SU-DHL-6 (cell line): Measurements from ENCODE around the gene RSPH9.

Experiments used
- H2AFZ ChIP-seq: fragments of 200-600 bp; sonication (generic); 2 replicates; pipeline ENCODE4 v1.6.1; 2014; ENCODE audit warnings: low read depth, mild to moderate bottlenecking, moderate library complexity, mixed read lengths, antibody characterized with exemption, low read length; ENCODE audit not compliant: severe bottlenecking
- H3F3A ChIP-seq: fragments of 200-600 bp; shearing (Covaris generic); 2 replicates; pipeline ENCODE4 v1.6.0; 2016; ENCODE audit warnings: antibody characterized with exemption, mild to moderate bottlenecking; ENCODE audit not compliant: insufficient read depth
- H3K27ac ChIP-seq: fragments of 200-600 bp; sonication (generic); 2 replicates; pipeline ENCODE4 v1.5.1; 2016; ENCODE audit warnings: low read depth, mild to moderate bottlenecking, low read length, moderate library complexity, mixed read lengths
- H3K27me3 ChIP-seq: fragments of 200-600 bp; sonication (generic), shearing (Covaris generic); 2 replicates; pipeline ENCODE4 v1.6.0; 2014; ENCODE audit warnings: mild to moderate bottlenecking, low read length
- H3K36me3 ChIP-seq: fragments of 200-600 bp; sonication (generic); 2 replicates; pipeline ENCODE4 v1.6.1; 2014; ENCODE audit warnings: mild to moderate bottlenecking, low read length, mixed read lengths
- H3K4me2 ChIP-seq: fragments of 300-600, 200-600 bp; shearing (Covaris generic), sonication (generic); 2 replicates; pipeline ENCODE4 v1.6.0; 2014; ENCODE audit warnings: low read length, low read depth, mild to moderate bottlenecking; ENCODE audit not compliant: poor library complexity, severe bottlenecking
- H3K4me3 ChIP-seq: fragments of 200-600 bp; sonication (generic); 2 replicates; pipeline ENCODE4 v1.5.1; 2014; ENCODE audit warnings: antibody characterized with exemption, low read length, mild to moderate bottlenecking, mixed read lengths; ENCODE audit not compliant: insufficient read depth, poor library complexity, severe bottlenecking
- H3K79me2 ChIP-seq: fragments of 200-600 bp; sonication (generic); 2 replicates; pipeline ENCODE4 v1.6.1; 2014; ENCODE audit warnings: mild to moderate bottlenecking, low read length, moderate library complexity; ENCODE audit not compliant: insufficient read depth
- H3K9ac ChIP-seq: fragments of 200-600 bp; sonication (generic); 2 replicates; pipeline ENCODE4 v1.7.0; 2014; ENCODE audit warnings: mild to moderate bottlenecking, low read length
- H3K9me2 ChIP-seq: fragments of 200-600 bp; sonication (generic); replicated peaks from 2 replicates; pipeline ENCODE4 v1.6.1; 2014; ENCODE audit warnings: low read length; ENCODE audit not compliant: insufficient read depth
- H3K9me3 ChIP-seq: fragments of 200-600 bp; sonication (generic); 2 replicates; pipeline ENCODE4 v1.6.1; 2014; ENCODE audit warnings: low read length, mixed read lengths; ENCODE audit not compliant: insufficient read depth
- H4K20me1 ChIP-seq: fragments of 200-600 bp; sonication (generic); 2 replicates; pipeline ENCODE4 v1.6.1; 2014; ENCODE audit warnings: low read depth, mild to moderate bottlenecking, antibody characterized with exemption, low read length, moderate library complexity, mixed read lengths
- CTCF ChIP-seq: fragments of 200-600 bp; sonication (generic); IDR thresholded peaks from one replicate; pipeline ENCODE4 v1.5.1; 2017; ENCODE audit warnings: antibody characterized with exemption, mild to moderate bottlenecking, low read length, moderate library complexity; ENCODE audit not compliant: insufficient read depth, poor library complexity, severe bottlenecking
- EZH2phosphoT487 ChIP-seq: fragments of 200-600 bp; sonication (generic), shearing (Covaris generic); conservative IDR thresholded peaks from 2 replicates; pipeline ENCODE4 v1.6.1; 2018; ENCODE audit warnings: mild to moderate bottlenecking, antibody characterized with exemption, low read length, moderate library complexity, mixed read lengths

Gene RSPH9

GRCh38 chr6:43712579-43712978, 67.7 kb downstream of the RSPH9 start:
- TF ChIP-seq EZH2phosphoT487 (no peak), CTCF (no peak)

GRCh38 chr6:43713643-43714310, 68.9 kb downstream of the RSPH9 start:
- Histone ChIP-seq H3K4me2 (peak overlapping the region; percentile 47), H3F3A (peaks cover 24% of the 10 kb centered on the region), H3K9me2 (no peaks in the 10 kb centered on the region), H3K36me3 (no peaks in the 10 kb centered on the region), H4K20me1 (no peaks in the 10 kb centered on the region), H3K4me3 (peak overlapping the region; percentile 2), H3K9ac (peak overlapping the region; percentile 9; the same call in 1 of the 2 replicates), H3K9me3 (no peaks in the 10 kb centered on the region), H2AFZ (no peak overlapping the region), H3K79me2 (no peaks in the 10 kb centered on the region), H3K27me3 (no peaks in the 10 kb centered on the region), H3K27ac (peak overlapping the region; percentile 86)
- TF ChIP-seq CTCF, result no peak
- TF ChIP-seq EZH2phosphoT487, result no peak

More at GRCh38 chr6:43712579-43712978, 67.7 kb downstream of the RSPH9 start:
- Histone ChIP-seq H2AFZ (no peak overlapping the region), H3K36me3 (no peaks in the 10 kb centered on the region), H3K27me3 (no peaks in the 10 kb centered on the region), H3K79me2 (no peaks in the 10 kb centered on the region), H3K4me3 (no peak overlapping the region), H3K9me2 (no peaks in the 10 kb centered on the region), H3F3A (peaks cover 24% of the 10 kb centered on the region), H3K27ac (no peak overlapping the region), H3K9ac (no peak overlapping the region), H4K20me1 (no peaks in the 10 kb centered on the region), H3K9me3 (no peaks in the 10 kb centered on the region), H3K4me2 (no peak overlapping the region)

GRCh38 chr6:43714311-43715055, 69.6 kb downstream of the RSPH9 start:
- Histone ChIP-seq H3K9me3 (no peaks in the 10 kb centered on the region), H3K4me2 (peak overlapping the region; percentile 47), H3K79me2 (no peaks in the 10 kb centered on the region), H3K9ac (peak overlapping the region; percentile 9; the same call in 1 of the 2 replicates), H3F3A (peaks cover 24% of the 10 kb centered on the region), H3K27me3 (no peaks in the 10 kb centered on the region), H4K20me1 (no peaks in the 10 kb centered on the region), H3K27ac (peak overlapping the region; percentile 86), H3K36me3 (no peaks in the 10 kb centered on the region), H2AFZ (no peak overlapping the region), H3K4me3 (peak overlapping the region; percentile 2), H3K9me2 (no peaks in the 10 kb centered on the region)
- no peak for TF ChIP-seq EZH2phosphoT487
